GM21786 (cell line): ENCODE data around the gene CACNG1.

Experiments used
- ATAC-seq: cut with Tn5 transposase; IDR thresholded peaks from one replicate; pipeline ENCODE4 v1.9.1; 2021; ENCODE audit not compliant: unreplicated experiment

Gene CACNG1

DNA sequence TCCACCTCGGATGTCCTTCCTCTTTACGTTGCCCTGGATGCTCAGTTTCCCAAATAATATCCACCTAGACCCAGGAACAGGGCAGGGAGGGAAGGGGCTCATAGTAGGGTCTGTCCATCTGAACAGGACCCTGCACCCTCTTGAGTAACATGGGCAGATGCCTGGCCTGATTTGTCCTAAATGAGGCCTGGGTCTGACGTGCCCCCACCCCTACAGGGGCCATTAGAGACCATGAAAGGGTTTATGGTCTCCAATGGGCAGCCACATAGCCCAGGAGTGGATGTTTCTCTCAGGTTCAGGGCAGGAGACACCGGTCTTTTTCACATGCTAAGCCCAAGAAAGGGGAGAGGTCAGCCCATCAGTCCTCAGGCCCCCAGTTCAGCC lies 6.8 kb downstream of the CACNG1 start:
- no peak for ATAC-seq

DNA sequence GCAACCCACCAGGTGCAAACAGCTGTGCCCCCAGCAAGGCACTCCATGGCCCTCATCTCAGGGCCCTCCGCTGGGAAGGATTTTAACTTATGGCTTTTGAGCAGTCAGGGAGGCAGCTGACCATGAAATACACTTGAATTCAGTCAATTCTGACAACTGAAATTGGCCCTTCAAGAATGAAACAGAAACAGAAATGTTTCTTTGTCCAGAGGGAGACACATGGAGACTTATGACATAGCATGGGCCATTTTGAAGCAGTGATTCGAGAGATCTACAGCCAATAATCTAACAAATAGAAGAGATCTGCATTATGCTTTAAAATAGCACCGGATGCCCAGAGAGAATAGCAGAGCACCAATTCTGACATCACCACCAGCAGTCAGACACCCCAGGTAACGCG lies 7.5 kb downstream of the CACNG1 start:
- no peak for ATAC-seq

GRCh38 chr17:67052720-67053437 lies 8.5 kb downstream of the CACNG1 start:
- no peak for ATAC-seq

- no peak for ATAC-seq
These were observed 9.2 kb downstream of the CACNG1 start for GRCh38 chr17:67053438-67054000.

DNA sequence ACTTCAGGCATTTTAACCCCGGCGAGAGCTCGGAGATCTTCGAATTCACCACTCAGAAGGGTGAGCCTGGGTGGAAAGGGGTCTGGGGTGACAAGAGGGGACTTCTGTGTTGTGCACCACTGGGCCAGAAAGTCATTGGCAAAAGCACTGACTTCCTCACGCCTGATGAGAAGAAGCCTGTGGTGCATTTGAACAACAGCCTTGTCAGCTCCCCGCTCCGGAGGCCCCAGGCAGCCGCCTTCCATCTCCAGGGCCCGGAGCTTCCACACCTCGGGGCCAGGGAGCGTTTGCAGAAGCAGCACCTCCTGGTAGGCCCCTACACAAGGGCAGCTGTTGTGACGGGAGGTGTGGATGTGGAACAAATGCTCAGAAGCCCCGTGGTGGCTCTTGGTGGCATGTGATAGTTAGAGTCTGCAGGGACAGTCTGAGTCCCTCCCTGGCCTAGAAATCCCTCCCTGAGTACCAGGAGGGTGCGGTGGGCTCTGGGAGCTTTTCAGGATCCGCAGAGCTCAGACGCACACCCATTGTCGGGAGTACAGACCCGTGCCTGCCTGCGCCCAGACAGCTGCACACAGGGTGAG lies 9.7 kb downstream of the CACNG1 start:
- no peak for ATAC-seq

DNA sequence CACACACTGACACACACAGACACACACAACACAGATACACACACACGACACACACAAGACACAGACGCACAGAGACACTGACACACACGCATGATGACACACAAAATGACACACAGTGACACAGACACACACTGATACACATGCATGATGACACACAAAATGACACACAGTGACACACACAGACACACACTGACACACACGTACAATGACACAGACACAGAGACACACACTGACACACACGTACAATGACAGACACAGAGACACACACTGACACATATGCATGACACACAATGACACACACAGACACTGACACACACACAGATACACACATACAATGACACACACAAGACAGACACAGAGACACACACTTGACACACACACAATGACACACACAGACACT lies 10.3 kb downstream of the CACNG1 start:
- ATAC-seq = no peak

- no peak for ATAC-seq
These were observed 10.7 kb downstream of the CACNG1 start for GRCh38 chr17:67055041-67055443.

DNA sequence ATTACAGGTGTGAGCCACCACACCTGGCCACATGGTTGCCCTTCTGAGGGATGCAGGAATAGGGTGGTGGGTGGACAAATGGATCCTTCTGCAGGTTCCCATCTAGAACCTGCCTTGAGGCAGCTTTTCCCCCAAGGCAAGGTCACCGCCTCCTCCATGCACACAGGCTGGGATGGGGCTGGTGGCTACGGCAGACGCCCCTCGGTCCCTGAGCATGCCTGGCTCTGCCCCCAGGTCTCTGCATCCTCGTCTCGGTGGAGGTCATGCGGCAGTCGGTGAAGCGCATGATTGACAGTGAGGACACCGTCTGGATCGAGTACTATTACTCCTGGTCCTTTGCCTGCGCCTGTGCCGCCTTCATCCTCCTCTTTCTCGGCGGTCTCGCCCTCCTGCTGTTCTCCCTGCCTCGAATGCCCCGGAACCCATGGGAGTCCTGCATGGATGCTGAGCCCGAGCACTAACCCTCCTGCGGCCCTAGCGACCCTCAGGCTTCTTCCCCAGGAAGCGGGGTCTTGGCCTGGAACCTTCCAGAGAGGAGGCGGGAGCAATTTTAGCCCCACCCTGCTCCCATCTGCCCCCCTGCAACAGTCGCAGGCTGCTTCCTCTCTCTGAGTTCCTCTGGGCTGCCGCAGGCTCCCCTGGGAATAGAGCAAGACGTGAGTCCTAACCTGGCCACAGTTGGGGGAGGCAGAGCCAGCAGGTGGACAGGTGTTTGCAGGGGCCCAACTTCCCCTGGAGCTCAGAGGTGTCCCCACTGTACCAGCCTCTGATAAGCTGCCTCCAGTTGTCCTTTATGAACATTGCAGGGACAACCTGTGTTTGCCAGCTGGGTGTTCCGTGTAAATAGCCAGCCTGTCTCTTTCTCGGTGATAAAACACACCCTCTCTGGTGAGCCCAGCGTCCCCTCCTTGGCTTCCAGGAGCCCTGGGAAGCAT lies 11.7 kb downstream of the CACNG1 start:
- ATAC-seq = no peak

GRCh38 chr17:67056746-67057490 lies 12.6 kb downstream of the CACNG1 start:
- no peak for ATAC-seq

DNA sequence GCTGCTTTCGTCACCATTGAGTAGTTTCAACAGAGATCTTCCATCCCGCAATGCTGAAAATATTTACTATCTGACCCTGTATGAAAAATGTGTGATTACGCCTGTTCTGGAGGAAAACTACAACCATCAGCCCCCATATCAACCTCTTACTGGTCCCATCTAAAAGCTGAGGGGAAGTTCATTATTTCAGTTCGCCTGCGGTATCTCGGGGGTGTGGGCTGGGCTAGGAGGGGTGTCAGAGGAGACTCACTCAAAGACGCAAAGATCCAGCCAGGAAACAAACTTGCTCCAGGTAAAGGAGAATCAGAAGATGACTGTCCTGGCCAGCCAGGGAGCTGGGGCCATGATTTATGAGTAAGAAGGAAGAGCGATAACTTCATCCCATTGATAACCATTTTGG lies 13.7 kb downstream of the CACNG1 start:
- ATAC-seq = no peak

DNA sequence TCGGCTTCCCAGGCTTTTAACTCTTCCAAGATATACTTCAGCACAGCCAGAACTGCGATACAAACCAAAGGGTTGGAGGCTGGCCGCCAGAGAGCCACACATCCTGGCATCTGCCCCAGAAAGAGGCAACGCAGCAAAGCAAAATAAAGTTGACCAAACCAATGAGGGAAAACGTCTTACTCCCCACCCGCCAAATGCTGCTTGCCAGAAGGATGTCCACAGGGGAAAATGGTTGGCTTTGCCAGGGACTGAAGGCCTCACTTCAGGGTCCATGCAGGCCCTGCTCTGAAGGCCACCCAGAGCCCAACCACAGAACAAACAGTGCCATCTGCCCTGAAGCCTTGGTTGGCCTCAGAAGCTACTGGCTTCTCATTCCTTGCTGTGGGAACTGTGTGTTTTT lies 15.0 kb downstream of the CACNG1 start:
- no peak for ATAC-seq

GRCh38 chr17:67063141-67063540 lies 18.8 kb downstream of the CACNG1 start:
- no peak for ATAC-seq

GRCh38 chr17:67066717-67067116 lies 22.4 kb downstream of the CACNG1 start:
- ATAC-seq = no peak

- no peak for ATAC-seq
These were observed 23.5 kb downstream of the CACNG1 start for GRCh38 chr17:67067571-67068482.

DNA sequence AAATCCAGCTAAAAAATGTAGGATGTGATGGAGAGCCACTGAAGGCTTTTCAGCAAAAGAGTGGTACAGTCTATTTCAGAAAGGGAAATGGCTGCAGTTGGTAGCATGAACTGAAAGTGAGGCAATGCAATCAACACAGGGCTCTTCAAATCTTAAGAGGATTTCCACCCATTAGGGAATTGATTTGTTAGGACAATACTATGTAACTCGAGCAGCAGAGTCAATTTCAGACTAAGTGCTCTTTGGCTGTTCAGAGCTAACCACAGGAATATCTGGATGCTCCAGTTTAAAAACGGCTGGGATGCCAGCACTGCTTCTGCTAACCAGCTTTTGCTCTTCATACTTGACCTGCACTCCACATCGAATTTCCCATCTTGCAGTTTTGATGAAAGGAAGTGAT lies 24.6 kb downstream of the CACNG1 start:
- ATAC-seq = no peak

GRCh38 chr17:67069603-67070136 lies 25.3 kb downstream of the CACNG1 start:
- no peak for ATAC-seq

- ATAC-seq = no peak
These were observed 27.2 kb downstream of the CACNG1 start for GRCh38 chr17:67071595-67071994.

- no peak for ATAC-seq
These were observed 28.5 kb downstream of the CACNG1 start for GRCh38 chr17:67072885-67073284.

DNA sequence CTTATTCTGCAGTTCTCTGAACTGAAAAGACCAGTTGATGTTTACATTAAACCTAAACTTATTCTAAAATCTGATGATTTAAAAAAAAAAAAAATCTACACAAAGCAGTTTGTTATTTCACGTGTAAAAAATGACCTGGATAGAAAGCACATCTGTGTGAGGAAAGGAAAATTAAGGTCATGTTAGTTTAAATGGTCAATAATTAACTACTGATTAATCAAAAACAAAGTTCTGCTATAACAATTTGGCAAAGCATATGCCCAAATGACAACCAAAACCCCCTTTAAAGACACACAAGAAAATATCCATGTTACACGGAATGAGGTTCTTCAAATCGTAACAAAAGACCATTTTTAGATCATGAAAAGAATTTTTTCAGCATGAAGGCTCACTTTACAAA lies 30.4 kb downstream of the CACNG1 start:
- ATAC-seq = no peak

- no peak for ATAC-seq
These were observed 31.9 kb downstream of the CACNG1 start for GRCh38 chr17:67076290-67076689.
